ENCODE measurements around the gene NUPR1.

DNA sequence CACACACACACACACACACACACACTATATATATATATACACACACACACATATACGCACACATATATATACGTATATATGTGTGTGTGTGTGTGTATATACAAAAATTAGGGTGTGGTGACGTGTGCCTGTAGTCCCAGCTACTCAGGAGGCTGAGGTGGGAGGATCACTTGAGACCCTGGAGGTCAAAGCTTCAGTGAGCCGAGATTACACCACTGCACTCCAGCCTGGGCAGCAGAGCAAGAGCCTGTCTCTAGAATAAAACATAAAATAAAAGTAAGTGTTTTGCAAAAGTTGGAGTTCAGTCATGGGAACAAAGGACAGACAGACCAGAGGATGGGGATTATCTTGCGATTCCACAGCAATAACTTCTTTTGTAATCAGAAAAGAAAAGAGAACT lies 10.8 kb downstream of the NUPR1 start:
- TF ChIP-seq ARNTL (CRISPR knock-in tag; IDR thresholded peaks at IDR 0.05; ENCODE audit: borderline replicate concordance, low read depth): no peak
- TF ChIP-seq OSR1 (CRISPR knock-in tag; IDR thresholded peaks at IDR 0.05): no peak
- no peak for TF ChIP-seq BACH2 (CRISPR knock-in tag; IDR thresholded peaks at IDR 0.05; ENCODE audit: borderline replicate concordance)

All from SK-N-SH treated with all-trans-retinoic acid at 6 μM for 48 hours (cell line).